WTC11 (cell line): ENCODE data around the gene RNPEPL1.

Source experiments
- AFF4 ChIP-seq: sonication (generic); formaldehyde crosslinking; IDR thresholded peaks from 2 replicates; pipeline ENCODE4 v1.8.1; 2023; ENCODE audit warnings: mild to moderate bottlenecking, missing genetic modification reagents, borderline replicate concordance
- ARID4B ChIP-seq: sonication (generic); formaldehyde crosslinking; IDR thresholded peaks from 2 replicates; pipeline ENCODE4 v1.8.0; 2023; ENCODE audit warnings: missing genetic modification reagents, mild to moderate bottlenecking, borderline replicate concordance
- CREB1 ChIP-seq: sonication (generic); formaldehyde crosslinking; IDR thresholded peaks from 2 replicates; pipeline ENCODE4 v1.8.0; 2023; ENCODE audit warnings: mild to moderate bottlenecking, missing genetic modification reagents
- CTCF ChIP-seq: fragments of 200-600 bp; IDR thresholded peaks from 2 replicates; pipeline ENCODE4 v1.8.0; 2022; ENCODE audit warnings: antibody characterized with exemption
- E2F4 ChIP-seq: sonication (generic); formaldehyde crosslinking; IDR thresholded peaks from 2 replicates; pipeline ENCODE4 v1.8.1; 2022; ENCODE audit warnings: low read depth, mild to moderate bottlenecking, moderate library complexity, missing genetic modification reagents, borderline replicate concordance
- ETV6 ChIP-seq: sonication (generic); formaldehyde crosslinking; IDR thresholded peaks from 2 replicates; pipeline ENCODE4 v1.8.1; 2022; ENCODE audit warnings: mild to moderate bottlenecking, missing genetic modification reagents
- KAT7 ChIP-seq: sonication (generic); formaldehyde crosslinking; IDR thresholded peaks from 2 replicates; pipeline ENCODE4 v1.8.1; 2023; ENCODE audit warnings: missing genetic modification reagents, mild to moderate bottlenecking, borderline replicate concordance
- NR1H2 ChIP-seq: sonication (generic); formaldehyde crosslinking; IDR thresholded peaks from 2 replicates; pipeline ENCODE4 v1.9.0; 2021; ENCODE audit warnings: mild to moderate bottlenecking, moderate library complexity, missing genetic modification reagents
- SMAD4 ChIP-seq: sonication (generic); formaldehyde crosslinking; IDR thresholded peaks from 2 replicates; pipeline ENCODE4 v1.8.0; 2022; ENCODE audit warnings: mild to moderate bottlenecking, missing genetic modification reagents
- TEAD4 ChIP-seq: sonication (generic); formaldehyde crosslinking; IDR thresholded peaks from 2 replicates; pipeline ENCODE4 v1.8.0; 2022; ENCODE audit warnings: mild to moderate bottlenecking, missing genetic modification reagents
- ZBTB21 ChIP-seq: sonication (generic); formaldehyde crosslinking; IDR thresholded peaks from 2 replicates; pipeline ENCODE4 v1.8.1; 2023; ENCODE audit warnings: mild to moderate bottlenecking, missing genetic modification reagents, borderline replicate concordance

GRCh38 chr2:240569998-240570530, 1.8 kb downstream of the RNPEPL1 start:
- TF ChIP-seq CREB1 (CRISPR knock-in tag), result no peak
- no peak for TF ChIP-seq CTCF
- no peak for TF ChIP-seq E2F4 (CRISPR knock-in tag)
- no peak for TF ChIP-seq AFF4 (CRISPR knock-in tag)
- TF ChIP-seq ZBTB21 (CRISPR knock-in tag), result no peak
- no peak for TF ChIP-seq KAT7 (CRISPR knock-in tag)
- TF ChIP-seq NR1H2, result no peak
- no peak for TF ChIP-seq TEAD4
- no peak for TF ChIP-seq ARID4B (CRISPR knock-in tag)
- TF ChIP-seq ETV6 (CRISPR knock-in tag), result no peak
- TF ChIP-seq SMAD4, result no peak
